Neutrophil (primary cell): ENCODE measurements around the gene FHOD1.

Experiments used
- H3K27ac ChIP-seq: fragments of 200-600 bp; sonication (generic); 2 replicates; pipeline ENCODE4 v1.5.1; 2016; ENCODE audit warnings: mild to moderate bottlenecking, moderate library complexity
- H3K27me3 ChIP-seq: fragments of 200-600 bp; sonication (generic); 2 replicates; pipeline ENCODE4 v1.6.0; 2016; ENCODE audit warnings: mild to moderate bottlenecking
- H3K36me3 ChIP-seq: fragments of 200-600 bp; sonication (generic); 2 replicates; pipeline ENCODE4 v1.5.1; 2017
- H3K4me1 ChIP-seq, 2 experiments: fragments of 200-600 bp in 1 of 2; sonication (generic) in 1 of 2; 1 replicate in 1 of 2; 2 replicates in 1 of 2; pipeline versions ENCODE4 v1.5.1 to v1.6.1; 2013 to 2016; ENCODE audit warnings: low read depth in 1 of 2, low read length in 1 of 2, mild to moderate bottlenecking in 1 of 2, moderate library complexity in 1 of 2; ENCODE audit not compliant: control insufficient read depth in 1 of 2, insufficient read depth in 1 of 2
- H3K4me3 ChIP-seq, 2 experiments: fragments of 200-600 bp in 1 of 2; sonication (generic) in 1 of 2; 1 replicate in 1 of 2; 2 replicates in 1 of 2; pipeline ENCODE4 v1.5.1; 2013 to 2016; ENCODE audit warnings: low read depth in 1 of 2, low read length in 1 of 2, mild to moderate bottlenecking in 1 of 2, moderate library complexity in 1 of 2
- H3K9me3 ChIP-seq: fragments of 200-600 bp; sonication (generic); 2 replicates; pipeline ENCODE4 v1.5.1; 2016
- TF ChIP-seq, protein P1 (sequence below): fragments of 200-600 bp; sonication (generic); IDR thresholded peaks from 2 replicates; pipeline ENCODE4 v1.5.1; 2016; ENCODE audit warnings: antibody characterized with exemption

The FHOD1 gene

DNA sequence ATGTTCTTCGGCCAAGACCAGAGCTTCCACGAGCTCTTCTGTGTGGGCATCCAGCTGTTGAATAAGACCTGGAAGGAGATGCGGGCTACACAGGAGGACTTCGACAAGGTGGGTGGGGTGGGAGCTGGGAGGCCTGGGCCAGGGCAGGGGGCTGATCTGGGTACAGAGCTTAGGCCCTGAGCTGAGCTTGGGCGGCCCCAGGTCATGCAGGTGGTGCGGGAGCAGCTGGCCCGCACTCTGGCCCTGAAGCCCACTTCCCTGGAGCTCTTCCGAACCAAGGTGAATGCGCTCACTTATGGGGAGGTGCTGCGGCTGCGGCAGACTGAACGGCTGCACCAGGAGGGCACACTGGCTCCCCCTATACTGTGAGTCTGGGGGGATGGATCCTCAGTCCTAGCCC lies 44.9 kb downstream of the FHOD1 start:
- no peaks in the 10 kb centered on the region for H3K27me3 ChIP-seq
- H3K4me3 ChIP-seq = no peak overlapping the region
- no peaks in the 10 kb centered on the region for H3K4me1 ChIP-seq
- no peaks in the 10 kb centered on the region for H3K9me3 ChIP-seq
- no peak overlapping the region for H3K27ac ChIP-seq
- H3K36me3 ChIP-seq = peaks cover 92% of the 10 kb centered on the region
- TF ChIP-seq, protein P1, sequence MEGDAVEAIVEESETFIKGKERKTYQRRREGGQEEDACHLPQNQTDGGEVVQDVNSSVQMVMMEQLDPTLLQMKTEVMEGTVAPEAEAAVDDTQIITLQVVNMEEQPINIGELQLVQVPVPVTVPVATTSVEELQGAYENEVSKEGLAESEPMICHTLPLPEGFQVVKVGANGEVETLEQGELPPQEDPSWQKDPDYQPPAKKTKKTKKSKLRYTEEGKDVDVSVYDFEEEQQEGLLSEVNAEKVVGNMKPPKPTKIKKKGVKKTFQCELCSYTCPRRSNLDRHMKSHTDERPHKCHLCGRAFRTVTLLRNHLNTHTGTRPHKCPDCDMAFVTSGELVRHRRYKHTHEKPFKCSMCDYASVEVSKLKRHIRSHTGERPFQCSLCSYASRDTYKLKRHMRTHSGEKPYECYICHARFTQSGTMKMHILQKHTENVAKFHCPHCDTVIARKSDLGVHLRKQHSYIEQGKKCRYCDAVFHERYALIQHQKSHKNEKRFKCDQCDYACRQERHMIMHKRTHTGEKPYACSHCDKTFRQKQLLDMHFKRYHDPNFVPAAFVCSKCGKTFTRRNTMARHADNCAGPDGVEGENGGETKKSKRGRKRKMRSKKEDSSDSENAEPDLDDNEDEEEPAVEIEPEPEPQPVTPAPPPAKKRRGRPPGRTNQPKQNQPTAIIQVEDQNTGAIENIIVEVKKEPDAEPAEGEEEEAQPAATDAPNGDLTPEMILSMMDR = no peak

DNA sequence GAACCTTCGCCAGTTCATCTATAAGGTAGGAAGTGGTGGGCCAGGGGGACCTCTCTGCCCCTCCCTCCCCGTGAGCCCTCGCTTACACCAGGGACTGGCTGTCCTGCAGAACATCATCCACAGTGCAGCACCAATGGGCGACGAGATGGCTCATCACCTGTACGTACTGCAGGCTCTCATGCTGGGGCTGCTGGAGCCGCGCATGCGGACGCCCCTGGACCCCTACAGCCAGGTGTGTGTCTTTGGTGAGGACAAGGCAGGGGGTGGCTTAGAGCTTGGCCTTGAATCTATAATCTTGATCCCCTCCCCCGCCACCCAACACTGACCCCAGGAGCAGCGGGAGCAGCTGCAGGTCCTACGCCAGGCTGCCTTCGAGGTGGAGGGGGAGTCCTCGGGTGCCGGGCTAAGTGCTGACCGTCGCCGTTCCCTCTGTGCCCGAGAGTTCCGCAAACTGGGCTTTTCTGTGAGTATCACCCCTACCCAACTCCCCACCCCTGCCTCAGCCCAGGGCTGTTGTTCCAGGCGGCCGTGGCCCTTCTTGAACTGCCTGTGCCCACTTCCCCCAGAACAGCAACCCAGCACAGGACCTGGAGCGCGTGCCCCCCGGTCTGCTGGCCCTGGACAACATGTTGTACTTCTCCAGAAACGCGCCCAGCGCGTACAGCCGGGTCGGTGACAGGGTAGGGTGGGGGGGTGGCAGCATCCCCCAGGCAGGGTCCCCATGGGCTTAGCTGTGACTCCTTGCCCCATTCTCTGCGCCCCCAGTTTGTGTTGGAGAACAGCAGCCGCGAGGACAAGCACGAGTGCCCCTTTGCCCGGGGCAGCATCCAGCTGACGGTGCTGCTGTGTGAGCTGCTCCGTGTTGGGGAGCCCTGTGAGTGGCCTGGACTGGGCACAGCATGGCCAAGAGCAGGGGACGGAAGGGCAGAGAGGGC lies 45.6 kb downstream of the FHOD1 start:
- TF ChIP-seq, protein P1 = no peak
- Histone ChIP-seq H3K4me3 (no peak overlapping the region), H3K36me3 (peaks cover 92% of the 10 kb centered on the region), H3K4me1 (no peaks in the 10 kb centered on the region), H3K27me3 (no peaks in the 10 kb centered on the region), H3K9me3 (no peaks in the 10 kb centered on the region), H3K27ac (no peak overlapping the region)

DNA sequence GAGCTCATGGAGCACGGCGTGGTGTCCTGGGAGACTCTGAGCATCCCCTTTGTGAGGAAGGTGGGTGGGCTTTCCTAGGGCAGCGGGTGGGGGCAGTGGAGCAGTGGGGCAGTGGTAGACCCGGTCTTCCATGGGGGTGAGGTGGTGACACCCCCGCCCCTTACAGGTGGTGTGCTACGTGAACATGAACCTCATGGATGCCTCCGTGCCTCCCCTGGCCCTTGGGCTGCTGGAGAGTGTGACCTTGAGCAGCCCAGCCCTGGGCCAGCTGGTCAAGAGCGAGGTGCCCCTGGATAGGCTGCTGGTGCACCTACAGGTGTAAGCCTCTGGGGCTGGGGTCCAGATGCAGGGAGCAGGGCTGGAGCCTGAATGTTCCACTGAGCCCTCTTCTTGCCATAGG lies 46.8 kb downstream of the FHOD1 start:
- Histone ChIP-seq H3K27ac (no peak overlapping the region), H3K4me3 (no peak overlapping the region), H3K27me3 (no peaks in the 10 kb centered on the region), H3K9me3 (no peaks in the 10 kb centered on the region), H3K36me3 (peaks cover 92% of the 10 kb centered on the region), H3K4me1 (no peaks in the 10 kb centered on the region)
- TF ChIP-seq, protein P1 = no peak

GRCh38 chr16:67199808-67200198 lies 47.5 kb downstream of the FHOD1 start:
- Histone ChIP-seq H3K36me3 (peaks cover 97% of the 10 kb centered on the region), H3K4me3 (no peak overlapping the region), H3K27me3 (no peaks in the 10 kb centered on the region), H3K9me3 (no peaks in the 10 kb centered on the region), H3K27ac (no peak overlapping the region), H3K4me1 (no peaks in the 10 kb centered on the region)
- TF ChIP-seq, protein P1 = no peak

GRCh38 chr16:67199011-67199807 lies 48.1 kb downstream of the FHOD1 start, which contains the start of gene ELMO3:
ELMO3 (plus strand) TSS chr16:67199131; CDS start chr16:67199327, 196 bp downstream.
- Histone ChIP-seq H3K36me3 (peaks cover 97% of the 10 kb centered on the region), H3K4me1 (no peaks in the 10 kb centered on the region), H3K9me3 (no peaks in the 10 kb centered on the region), H3K27me3 (no peaks in the 10 kb centered on the region), H3K4me3 (no peak within 1 kb of the TSS), H3K27ac (peak within 1 kb of the TSS; percentile 6)
- TF ChIP-seq, protein P1 = no peak
